ENCODE measurements around the gene TFAP2A.

The TFAP2A gene

DNA sequence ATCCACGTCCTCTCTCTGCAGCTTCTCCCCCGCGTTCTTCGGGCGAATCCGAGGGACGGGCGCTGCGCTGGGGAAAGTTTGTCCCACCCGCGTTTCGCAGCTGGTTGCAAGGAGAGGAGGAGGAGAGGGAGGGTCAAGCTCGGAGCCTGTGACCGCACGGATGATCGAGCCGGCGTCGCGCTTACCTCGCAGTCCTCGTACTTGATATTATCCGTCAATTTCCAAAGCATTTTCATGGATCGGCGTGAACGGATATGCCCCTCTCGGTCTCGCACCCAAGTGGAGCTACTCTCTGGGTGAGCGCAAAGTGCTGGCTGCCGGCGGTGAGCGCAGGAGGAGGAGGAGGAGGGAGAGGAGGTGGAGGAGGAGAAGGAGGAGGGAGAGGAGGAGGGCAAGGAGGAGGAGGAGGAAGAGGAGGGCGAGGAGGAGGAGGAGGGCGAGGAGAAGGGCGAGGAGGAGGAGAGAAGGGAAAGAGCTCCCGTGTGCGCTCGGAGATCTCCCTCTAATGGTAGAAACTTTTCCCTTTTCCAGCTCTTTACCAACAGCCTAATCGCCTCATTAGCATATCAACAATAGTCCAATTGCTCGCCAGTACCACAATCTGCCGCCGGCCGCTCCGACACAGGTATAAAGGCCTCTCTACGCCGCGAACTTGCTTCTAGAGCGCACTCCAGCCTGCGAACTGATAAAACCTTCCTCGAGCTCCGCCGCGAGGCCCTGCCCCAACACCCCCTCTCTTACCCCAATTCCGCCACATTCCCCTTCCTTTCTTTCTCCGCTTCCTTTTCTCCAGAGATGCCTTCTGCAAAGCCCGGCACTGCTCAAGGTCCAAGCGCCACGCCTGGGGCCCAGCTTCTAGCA lies at the start of gene TFAP2A:
Gene TFAP2A (minus strand): TSS at position 319 of the 861 bp plus-strand sequence. CDS start 83 bp downstream, at position 236.
- DNase-seq (ENCODE audit: low spot score): peak; percentile 88

DNA sequence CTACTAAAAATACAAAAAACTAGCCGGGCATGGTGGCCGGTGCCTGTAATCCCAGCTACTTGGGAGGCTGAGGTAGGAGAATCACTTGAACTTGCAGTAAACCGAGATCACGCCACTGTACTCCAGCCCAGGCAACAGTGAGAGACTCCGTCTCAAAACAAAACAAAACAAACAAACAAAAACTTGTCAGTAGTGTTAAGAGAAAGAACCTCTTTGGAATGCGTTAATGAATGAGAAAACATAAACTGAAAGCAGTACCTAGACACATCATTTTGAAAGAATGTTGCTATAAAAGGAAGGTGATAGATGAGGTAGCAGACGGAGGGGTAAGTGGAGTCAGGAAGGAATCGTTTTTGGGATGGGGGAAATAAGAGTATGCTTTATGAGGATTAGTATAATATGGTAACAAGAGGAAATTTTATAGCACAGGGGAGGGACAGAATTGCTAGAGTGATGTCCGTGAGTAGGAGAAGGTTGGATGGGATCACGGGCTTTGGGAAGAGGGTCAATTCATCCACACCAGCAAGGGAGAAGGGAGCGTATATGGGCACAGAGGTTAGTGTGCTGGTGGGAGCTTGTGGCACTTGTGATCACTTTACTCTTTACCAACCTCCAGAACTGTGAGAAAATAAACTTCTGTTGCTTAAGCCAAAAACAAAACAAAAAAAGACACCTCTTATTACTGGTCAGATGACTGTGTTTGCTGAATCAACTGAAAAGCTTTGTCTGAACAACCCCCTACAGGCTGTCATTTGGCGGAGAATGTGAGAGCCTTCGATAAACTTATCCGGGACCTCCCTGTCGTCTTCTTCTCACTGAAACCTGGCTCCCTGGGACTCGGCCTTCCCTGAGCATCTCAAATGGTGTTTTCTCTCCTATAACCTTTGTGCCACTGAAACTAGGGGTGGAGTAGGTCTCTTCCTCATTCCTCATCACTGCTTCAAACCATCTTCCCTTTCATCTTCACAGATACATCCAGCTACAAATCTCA lies 48.9 kb upstream of the TFAP2A start:
- DNase-seq (ENCODE audit: low spot score): no peak

DNA sequence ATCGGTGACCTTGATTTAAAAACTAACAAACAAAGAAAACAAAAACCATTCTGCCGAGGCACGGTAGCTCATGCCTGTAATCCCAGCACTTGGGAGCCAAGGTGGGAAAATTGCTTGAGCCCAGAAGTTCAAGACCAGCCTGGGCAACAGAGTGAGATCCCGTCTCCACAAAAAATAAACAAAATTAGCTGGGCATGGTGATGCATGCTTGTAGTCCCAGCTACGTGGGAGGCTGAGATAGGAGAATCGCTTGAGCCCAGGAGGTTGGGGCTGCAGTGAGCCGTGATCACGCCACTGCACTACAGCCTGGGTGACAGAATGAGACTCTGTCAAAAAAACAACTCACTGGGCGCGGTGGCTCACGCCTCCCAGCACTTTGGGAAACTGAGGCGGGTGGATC lies 48.2 kb upstream of the TFAP2A start:
- no peak for DNase-seq (ENCODE audit: low spot score)

DNA sequence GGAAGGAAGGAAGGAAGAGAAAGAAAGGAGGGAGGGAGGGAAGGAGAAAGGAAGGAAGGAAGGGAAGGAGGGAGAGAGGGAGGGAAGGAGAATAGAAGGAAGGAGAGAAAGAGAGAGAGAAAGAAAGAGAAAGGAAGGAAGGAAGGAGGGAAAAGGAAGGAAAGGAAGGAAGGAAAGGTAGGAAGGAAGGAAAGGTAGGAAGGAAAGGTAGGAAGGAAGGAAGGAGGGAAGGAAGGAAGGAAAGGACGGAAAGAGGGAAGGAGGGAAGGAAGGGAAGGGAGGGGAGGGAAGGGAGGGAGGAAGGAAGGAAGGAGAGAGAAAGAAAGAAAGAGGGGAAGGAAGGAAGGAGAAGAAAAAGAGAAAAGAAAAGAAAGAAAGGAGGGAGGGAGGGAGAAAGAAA lies 47.0 kb upstream of the TFAP2A start:
- no peak for DNase-seq (ENCODE audit: low spot score)

DNA sequence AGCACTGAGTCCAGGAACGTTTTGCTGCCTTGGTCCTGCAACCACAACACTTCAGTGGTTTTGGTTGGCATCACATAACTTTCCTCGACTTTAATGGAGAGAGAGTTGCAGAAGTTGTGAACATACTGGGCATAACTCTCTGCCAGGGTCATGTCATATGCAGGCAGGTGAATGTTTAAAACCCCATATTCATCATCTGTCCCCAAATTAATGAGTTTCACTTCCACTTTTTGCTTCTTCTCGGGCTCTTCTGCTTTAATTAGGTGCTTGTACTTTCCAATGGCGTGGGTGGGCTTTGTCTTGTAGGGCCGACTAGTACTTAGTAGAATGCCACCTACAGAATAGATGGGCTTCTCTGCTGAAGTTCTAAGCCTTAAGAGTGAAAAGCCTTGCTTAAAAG lies 45.2 kb upstream of the TFAP2A start:
- DNase-seq (ENCODE audit: low spot score): no peak

DNA sequence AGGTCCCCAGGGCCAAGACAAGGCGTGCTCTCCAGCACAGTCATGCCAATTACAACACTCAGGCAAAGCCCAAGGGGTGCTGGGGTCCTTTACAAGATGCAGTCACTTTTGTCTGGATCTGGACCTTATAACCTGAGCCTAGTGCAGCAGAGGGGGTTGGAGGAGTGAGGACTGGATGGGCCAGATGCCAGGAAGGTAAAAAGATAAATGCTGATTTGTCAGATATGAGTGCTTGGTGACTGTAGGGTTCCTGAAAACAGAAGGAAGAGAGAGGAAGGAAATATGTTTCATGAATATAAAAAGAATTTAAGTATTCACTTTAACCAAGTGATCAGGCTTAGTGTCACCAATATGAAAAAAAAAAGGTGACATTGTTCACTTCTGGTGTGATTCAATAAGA lies 43.4 kb upstream of the TFAP2A start:
- no peak for DNase-seq (ENCODE audit: low spot score)

DNA sequence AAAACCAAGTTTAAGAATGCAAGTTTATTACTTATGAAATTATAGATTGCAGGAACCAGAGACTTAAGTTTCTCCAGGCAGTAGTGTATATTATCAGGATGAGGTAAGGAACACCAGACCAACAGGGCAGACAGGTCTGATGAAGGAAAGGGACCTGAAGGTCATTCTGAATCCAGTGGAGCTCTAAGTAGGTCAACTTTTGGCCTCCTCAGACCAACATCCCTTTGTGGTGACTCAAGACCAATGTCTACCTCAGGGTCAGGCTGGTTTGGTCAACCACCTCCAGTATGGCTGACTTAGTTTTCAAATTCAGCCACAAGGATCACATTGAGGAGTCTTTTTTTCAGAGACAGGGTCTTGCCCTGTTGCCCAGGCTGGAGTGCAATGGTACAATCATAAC lies 38.7 kb upstream of the TFAP2A start:
- DNase-seq (ENCODE audit: low spot score): no peak

DNA sequence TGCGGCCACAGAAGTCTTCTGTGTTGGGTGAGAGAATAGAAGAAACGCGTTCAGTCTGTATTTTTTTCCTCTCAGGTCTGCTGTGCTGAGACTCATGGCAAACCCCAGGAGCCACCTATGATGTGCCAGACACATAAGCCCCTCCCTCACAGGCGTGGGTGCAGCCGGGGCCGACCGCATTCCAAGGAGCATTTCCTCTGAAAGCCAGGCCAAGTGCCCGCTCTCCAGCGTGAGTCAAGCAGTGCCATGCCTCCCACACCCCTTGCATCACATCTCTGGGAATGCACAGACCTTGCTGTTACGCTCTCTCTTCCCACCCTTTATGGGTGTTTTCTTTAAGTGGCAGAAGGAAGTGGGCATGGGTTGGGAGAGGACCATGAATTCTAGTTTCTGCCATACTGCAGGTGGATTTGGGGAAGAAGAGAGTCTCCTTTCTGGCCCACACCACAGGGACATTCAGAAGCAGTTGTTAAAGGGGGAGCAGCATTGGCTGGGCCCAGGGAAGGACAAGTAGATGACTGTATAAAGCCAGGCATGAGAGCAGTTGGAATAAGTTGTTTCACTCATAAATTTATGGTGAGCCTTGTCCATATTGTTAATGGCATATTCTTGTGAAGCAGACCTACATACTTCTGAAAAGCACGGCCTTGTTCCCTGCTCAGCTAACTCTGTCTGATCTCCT lies 37.1 kb upstream of the TFAP2A start:
- DNase-seq (ENCODE audit: low spot score): peak; percentile 91

DNA sequence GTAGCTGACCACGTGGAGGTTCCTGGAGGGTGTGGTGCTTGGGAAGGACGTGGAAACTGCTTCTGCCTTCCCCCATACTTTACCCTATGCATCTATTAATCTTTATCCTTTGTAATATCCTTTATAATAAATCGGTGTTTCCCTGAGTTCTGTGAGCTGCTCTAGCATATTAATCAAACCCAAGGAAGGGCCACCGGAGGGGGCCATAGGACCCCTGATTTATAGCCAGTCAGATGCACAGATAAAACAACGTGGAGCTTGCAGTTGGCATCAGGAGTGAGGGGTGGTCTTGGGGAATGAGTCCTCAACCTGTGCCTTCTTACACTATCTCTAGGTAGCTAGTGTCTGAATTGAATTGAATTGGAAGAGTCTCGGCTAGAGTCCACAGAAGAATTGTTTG lies 36.5 kb upstream of the TFAP2A start:
- DNase-seq (ENCODE audit: low spot score): no peak

DNA sequence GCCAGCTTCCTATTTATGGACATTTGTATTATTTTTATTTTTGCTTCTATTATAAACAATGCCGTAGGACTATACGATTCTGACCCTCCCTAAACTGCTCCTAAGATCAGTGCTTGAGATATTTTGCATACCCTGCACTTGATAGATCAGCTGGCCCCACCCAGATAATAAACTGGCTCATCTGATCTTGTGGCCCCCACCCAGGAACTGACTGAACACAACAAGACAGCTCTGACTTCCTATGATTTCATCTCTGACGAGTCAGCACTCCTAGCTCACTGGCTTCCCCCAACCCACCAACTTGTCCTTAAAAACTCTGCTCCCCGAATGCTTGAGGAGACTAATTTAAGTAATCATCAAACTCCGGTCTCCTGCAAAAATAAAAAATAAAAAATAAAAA lies 34.9 kb upstream of the TFAP2A start:
- DNase-seq (ENCODE audit: low spot score): no peak

DNA sequence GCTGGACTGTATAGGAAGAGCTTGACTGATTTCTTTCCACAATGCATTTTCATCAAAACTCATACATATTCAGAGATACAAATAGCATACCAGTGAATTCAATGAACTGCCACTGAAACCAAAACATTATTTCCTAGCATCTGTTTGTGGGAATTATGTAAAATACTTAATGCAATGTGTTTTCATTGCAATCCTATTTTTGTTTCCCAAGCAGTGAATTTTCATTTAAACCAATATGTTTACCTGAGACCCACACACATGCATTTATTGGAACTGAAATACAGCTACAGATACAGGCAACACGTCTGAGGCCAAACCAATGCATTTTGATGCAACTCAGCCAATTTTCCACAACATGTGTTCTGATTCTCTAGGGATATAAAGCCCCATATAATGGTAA lies 33.2 kb upstream of the TFAP2A start:
- no peak for DNase-seq (ENCODE audit: low spot score)

DNA sequence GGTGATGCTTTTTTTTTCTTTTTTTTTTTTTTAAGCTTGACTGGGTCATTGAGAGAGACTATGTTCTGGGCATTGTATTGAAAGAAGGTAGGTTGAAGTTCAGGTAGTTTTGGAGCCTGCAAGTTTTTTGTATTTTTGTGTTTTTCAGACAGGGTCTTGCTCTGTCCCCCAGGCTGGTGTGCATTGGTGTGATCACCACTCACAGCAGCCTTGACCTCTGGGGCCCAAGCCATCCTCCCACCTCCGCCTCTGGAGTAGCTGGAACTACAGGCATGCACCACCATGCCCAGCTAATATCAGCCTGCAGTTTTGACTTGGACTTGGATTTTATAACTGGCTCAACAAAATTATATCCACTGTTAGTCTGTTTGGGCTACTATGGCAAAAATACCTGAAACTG lies 31.7 kb upstream of the TFAP2A start:
- DNase-seq (ENCODE audit: low spot score): no peak

DNA sequence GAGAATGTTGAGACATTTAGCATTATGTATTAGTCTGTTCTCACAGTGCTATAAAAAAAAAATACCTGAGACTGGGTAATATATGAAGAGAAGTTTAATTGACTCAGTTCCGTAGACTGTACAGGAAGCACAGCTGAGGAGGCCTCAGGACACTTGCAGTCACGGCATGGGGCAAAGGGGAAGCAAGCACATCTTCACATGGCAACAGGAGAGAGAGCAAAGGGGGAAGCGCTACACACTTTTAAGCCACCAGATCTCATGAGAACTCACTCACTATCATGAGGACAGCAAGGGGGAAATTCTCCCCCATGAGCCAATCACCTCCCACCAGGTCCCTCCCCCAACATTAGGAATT lies 26.8 kb upstream of the TFAP2A start:
- no peak for DNase-seq (ENCODE audit: low spot score)

DNA sequence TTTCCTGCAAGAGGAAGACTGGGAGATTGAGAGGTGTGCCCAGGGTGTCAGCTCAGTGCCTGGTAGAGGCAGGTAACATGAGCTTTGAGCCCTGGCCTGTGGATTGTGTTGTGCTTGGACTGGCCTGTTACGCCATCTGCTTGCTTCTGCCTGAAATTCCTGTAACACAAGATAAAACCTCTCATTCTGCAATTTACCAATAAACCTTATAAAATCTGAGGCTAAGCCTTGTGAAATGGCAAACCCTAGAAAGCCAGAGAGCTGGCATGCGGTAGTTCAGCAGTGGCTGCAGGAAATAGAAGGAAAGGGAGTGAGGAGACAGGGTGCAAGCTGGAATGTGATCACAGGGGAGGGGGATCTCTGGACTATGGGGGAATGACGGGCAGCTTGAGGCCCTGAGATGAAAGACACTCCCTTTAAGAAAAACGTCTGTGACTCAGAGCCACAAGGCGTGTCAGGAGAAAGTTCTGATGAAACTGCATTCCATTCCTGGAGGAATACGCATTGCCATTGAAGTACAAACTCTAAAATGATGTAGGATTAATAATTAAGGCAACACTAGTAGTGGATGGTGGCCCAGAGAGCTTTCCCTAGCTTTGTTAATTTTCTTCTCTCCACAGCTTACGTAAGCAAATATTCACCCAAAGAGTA lies 26.3 kb upstream of the TFAP2A start:
- peak; percentile 95 for DNase-seq (ENCODE audit: low spot score)

DNA sequence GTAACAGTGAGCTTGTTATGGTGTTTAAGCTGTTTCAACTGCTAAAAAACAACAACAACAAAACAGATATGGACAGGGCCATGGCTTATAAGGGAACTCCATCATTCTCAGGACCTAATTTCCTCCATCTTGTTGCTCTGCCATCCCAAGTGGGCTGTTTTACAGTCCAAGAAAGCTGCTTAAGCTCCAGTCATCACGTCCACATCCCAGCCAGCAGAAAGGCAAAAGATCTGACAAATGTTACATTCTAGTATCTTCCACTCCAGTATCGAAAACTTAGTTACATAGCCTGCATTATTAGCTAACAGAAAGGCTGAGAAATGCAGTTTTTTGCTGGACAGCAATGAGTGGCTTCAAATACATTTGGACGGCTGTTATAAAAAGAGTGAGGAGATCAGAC lies 23.0 kb upstream of the TFAP2A start:
- DNase-seq (ENCODE audit: low spot score): no peak

DNA sequence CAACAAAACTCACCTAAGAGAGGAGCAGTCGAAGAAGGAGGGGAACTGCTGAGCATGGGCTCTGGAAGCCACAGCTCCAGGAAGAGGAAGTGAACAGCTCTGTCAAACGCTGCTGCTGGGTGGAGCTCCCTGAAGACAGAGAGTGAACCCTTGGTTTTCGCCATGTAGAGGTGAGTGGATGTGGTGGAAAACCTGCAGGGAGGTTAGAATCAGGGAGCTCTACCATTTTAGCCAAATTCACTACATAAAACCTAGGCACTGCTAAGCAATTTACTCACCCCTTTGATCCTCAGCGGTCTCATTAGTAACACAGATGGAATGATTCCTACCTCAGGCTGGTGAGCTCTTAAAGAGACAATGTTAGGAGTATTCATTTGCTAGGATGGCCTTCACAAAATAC lies 19.4 kb upstream of the TFAP2A start:
- peak; percentile 48 for DNase-seq (ENCODE audit: low spot score)

DNA sequence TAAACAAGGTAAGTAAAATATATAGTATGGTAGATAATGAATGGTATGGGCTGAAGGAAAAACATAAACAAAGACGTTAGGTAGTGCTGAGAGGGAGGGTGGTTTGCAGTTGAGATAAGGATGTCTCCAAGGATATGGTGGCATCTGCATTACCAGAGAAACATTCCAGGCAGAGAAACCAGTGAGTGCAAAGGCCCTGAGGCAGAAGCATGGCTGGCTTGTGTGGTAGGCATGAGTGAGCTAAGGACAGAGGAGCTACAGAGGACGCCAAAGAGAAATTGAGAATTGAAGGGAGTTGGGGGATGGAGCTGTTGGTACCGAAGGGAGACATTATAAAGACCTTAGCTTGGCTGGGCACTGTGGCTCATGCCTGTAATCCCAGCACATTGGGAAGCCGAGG lies 18.4 kb upstream of the TFAP2A start:
- no peak for DNase-seq (ENCODE audit: low spot score)

DNA sequence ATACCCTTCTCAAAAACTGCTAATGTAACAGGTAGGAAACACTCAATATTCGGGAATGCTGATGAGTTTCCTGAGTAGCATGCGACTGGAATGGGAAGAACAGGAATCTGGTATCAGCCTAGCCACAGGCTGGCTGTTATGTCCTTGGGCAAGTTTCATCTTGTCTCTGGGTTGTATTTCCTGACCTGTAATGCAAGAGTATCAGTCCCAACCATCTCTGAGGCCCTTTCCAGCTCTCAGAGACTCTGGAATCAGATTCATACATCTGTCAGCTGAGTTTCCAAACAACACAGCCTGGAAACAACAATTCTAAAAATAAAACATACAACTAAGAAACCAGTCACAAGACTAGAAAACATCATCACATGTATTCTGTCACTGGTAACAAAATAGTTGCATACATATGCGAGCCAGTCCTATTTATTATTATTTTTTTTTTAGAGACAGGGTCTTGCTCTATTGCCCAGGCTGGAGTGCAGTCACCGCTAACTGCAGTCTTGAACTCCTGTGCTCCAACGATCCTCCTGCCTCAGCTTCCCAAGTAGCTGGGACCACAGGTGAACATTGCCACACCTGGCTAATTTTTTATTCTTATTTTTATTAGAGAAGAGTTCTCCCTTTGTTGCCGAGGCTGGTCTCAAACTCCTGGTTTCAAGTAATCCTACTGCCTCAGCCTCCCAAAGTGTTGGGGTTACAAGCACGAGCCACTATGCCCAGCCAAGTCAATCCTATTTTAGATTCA lies 16.7 kb upstream of the TFAP2A start:
- no peak for DNase-seq (ENCODE audit: low spot score)

DNA sequence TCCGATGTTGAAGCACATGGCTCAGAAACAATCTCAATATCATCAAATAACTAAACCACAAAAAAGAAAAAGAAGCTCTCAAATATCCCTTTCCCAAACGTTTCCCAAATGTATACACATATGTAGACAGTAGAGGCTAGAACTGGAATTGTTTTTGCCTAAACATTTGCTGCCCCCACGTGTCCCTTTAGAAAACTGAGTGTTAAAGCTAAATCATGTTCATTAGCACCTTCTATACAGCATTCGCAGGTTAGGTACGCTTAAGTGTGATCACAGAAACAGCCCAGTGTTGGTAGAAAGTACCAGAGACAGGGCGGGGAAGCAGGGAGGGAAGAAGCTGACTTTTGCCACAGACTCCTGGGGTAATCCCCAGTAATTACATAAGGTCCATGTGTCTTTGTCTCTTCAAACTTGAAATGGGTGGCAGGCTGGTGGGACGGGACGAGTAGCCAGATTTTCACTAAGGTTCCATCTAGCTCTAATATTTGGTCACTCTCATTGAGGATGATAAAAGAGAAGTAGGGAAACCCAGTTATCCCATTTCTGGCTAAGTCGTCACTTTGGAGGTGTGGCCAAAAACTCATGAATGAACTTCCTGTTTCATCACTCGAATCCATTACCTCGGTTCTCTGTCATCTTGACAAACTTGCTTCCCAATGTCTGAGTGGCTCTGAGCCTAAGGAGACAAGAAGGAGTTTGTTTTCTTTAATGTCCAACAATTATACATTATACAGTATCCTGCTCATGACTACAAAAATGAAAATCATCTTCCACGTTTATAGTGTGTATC lies 15.0 kb upstream of the TFAP2A start:
- DNase-seq (ENCODE audit: low spot score): no peak

DNA sequence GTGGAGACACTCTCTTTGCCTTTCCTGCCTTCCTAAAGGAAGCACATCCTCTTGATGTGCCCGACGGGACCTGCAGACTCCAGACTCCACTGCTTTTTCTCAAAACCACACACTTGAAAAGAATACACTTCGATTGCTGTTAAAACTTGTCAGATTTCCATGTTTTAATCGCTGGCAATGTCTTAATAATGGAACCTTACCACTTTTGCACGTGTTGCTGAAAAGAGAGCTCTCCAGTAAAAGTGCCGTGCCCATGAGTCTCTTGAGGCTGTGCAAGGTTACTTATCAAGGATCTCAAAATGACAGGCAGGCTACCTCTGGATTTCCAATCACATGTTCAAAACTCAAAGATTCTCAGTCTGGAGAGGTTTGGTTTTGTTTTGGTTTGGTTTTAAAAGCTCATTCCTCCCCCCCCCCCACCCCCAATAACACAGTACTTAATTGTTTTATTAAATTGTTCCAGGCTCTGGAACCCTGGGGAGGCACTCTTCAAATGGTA lies 12.0 kb upstream of the TFAP2A start:
- no peak for DNase-seq (ENCODE audit: low spot score)

Data from COLO829 (cell line).